T47D (cell line): Measurements from ENCODE around the gene TSPAN9.

ENCODE experiments used
- DNase-seq, 2 experiments: peaks; one replicate each; pipeline versions ENCODE4 v3.0.0 to v3.0.0-alpha.2; 2011 to 2012; ENCODE audit warnings: low read depth in 1 of 2, low spot score in 1 of 2
- JUND ChIP-seq: IDR thresholded peaks from 2 replicates; pipeline ENCODE4 v1.6.1; 2012; ENCODE audit warnings: low read depth
- in situ Hi-C: cut with HindIII; loops from 2 replicates; pipeline ENCODE4 v1.10.0; 2016; ENCODE audit warnings: low sequenced_read_pairs, low pct_unique_long_range_greater_than_20kb

Gene TSPAN9

GRCh38 chr12:3179731-3180130, 102.6 kb downstream of the TSPAN9 start:
- no peak for DNase-seq
- in situ Hi-C loops, result no loop called here
- no peak for TF ChIP-seq JUND

GRCh38 chr12:3182426-3182825, 105.2 kb downstream of the TSPAN9 start:
- in situ Hi-C loops, result no loop called here
- no peak for TF ChIP-seq JUND

GRCh38 chr12:3184485-3184884, 107.3 kb downstream of the TSPAN9 start:
- no peak for TF ChIP-seq JUND
- DNase-seq, result no peak
- in situ Hi-C loops, result no loop called here

More at GRCh38 chr12:3182426-3182825, 105.2 kb downstream of the TSPAN9 start:
- DNase-seq, result no peak

GRCh38 chr12:3185260-3185870, 108.2 kb downstream of the TSPAN9 start:
- in situ Hi-C loops, result no loop called here
- no peak for TF ChIP-seq JUND
- DNase-seq, result no peak

GRCh38 chr12:3186546-3187215, 109.5 kb downstream of the TSPAN9 start:
- in situ Hi-C loops, result no loop called here
- TF ChIP-seq JUND, result no peak
- no peak for DNase-seq

GRCh38 chr12:3187846-3188770, 110.9 kb downstream of the TSPAN9 start:
- in situ Hi-C loops, result no loop called here
- TF ChIP-seq JUND, result no peak

GRCh38 chr12:3189282-3189681, 112.1 kb downstream of the TSPAN9 start:
- no peak for DNase-seq
- in situ Hi-C loops, result no loop called here
- no peak for TF ChIP-seq JUND

More at GRCh38 chr12:3187846-3188770, 110.9 kb downstream of the TSPAN9 start:
- no peak for DNase-seq

GRCh38 chr12:3190101-3190500, 112.9 kb downstream of the TSPAN9 start:
- DNase-seq, result no peak
- in situ Hi-C loops, result no loop called here
- TF ChIP-seq JUND, result no peak

- TF ChIP-seq JUND, result no peak
- in situ Hi-C loops, result no loop called here
- no peak for DNase-seq
These were observed 114.3 kb downstream of the TSPAN9 start for GRCh38 chr12:3191450-3191849.

- in situ Hi-C loops, result no loop called here
These were observed 115.0 kb downstream of the TSPAN9 start for GRCh38 chr12:3192221-3192620.

GRCh38 chr12:3193131-3193530, 116.0 kb downstream of the TSPAN9 start:
- no peak for DNase-seq
- in situ Hi-C loops, result no loop called here
- no peak for TF ChIP-seq JUND

More at GRCh38 chr12:3192221-3192620, 115.0 kb downstream of the TSPAN9 start:
- no peak for TF ChIP-seq JUND
- no peak for DNase-seq

GRCh38 chr12:3193755-3194154, 116.6 kb downstream of the TSPAN9 start:
- in situ Hi-C loops, result no loop called here
- no peak for DNase-seq
- TF ChIP-seq JUND, result no peak

GRCh38 chr12:3195337-3195736, 118.2 kb downstream of the TSPAN9 start:
- in situ Hi-C loops, result no loop called here
- DNase-seq, result no peak
- TF ChIP-seq JUND, result no peak
